NCI-H2029 (cell line): Measurements from ENCODE around the gene LRRC8C.
"Not testable (repeated sequence)": the region's sequence is repeated elsewhere in the genome, so short reads cannot be mapped to it uniquely, and the experiment has no call there.

ENCODE experiments used
- DNase-seq: peaks from one replicate; lab custom pipeline; 2025; lab: John Stamatoyannopoulos, UW

The LRRC8C gene

DNA sequence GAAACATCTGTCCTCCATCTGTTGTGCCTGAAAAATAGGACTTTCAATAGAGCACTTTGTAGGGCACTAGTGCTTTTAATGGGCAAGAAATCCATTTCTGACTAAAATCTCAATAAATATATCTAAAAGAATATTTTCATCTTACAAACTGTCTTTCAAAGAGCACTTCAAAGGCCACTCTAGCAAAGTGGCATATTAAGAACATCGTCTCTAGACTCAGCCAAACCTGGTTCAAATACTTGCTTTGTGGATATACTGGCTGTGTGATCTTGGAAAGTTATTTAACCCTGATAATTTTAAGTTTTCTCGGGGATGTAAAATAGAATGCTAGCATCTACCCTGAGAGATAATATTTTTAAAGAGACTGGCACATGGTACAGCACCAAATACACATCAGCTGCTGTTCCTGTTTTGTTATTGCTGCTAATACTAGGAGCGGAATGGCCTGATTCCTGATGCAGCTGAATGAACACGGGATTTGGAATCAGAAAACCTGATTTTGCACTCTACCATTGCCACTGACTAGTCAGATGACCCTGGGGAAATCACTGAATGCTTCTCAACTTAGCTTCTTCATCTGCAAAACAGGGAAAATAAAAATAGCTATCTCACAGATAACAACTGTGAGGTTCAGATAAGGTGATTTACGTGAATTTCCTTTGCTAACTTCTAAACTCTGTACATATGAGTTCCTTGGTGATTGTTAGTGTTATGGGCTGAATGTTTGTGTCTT lies 25.2 kb upstream of the LRRC8C start:
- DNase-seq: no peak

GRCh38 chr1:89608319-89608983 lies 24.5 kb upstream of the LRRC8C start:
- no peak for DNase-seq

DNA sequence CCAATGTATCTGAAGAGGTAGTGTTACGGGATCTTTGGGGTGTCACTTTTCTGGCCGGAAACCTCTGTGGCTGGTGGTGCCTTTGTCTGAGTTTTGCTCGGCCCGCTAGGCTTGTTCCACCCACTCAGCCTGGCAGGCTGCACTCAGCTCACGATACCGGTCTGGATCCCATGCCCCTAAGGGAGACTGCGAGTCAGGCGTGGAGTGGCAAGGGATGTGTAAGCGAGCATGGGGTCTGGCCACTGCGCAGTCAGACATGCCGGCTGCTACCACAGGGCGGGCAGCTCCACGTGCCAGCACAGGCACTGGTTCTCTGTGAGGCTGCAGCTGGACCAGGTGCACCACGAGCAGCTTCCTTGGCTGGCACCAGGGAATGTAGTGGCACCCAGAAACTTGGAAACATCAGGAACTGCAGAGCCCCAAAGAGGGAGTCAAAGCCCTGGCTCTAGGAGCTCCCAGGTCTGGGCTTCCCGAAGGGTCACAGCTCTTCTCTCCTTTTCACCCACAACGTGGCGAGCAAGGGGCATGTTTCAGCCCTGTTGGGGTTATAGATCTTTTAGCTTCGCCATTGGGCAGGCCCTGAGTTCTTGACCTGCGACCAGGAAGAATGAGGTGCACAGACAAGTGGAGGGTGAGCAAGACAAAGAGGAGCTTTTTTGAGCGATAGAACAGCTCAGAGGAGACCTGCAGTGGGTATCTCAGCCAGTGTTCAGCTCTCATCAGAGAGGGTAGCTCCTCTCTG lies 23.8 kb upstream of the LRRC8C start:
- DNase-seq: no peak

DNA sequence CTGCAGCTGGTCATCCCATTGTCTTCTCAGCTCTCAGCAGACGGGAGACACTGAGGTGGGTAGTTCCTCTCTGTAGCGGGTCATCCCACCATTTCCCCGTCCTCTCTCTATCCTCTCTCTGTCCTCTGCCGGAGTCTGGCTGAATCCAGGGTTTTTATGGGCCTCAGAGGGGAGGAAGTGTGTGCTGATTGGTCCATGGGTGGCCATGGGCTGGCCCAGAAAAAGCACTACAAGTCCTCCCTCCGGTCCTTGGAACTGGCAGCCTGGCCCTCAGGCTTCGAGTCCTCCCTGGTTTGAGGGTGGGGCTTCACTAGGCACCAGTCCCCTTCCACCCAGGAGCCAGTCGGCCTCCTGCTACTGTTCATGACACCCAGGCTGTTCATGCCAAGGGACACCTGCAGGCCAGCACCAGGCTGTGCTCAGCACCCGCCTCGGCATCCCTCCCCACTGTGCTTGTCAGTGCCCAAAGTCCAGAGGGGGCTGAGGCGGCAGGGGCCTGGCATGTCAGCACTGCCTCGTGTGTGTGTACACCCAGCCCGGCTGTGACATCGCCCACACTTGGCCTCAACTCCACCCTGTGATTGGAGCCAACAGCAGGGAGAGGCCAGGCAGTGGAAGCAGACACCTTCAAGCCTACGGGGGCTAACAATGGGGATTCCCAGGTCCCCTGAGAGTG lies 23.0 kb upstream of the LRRC8C start:
- DNase-seq: no peak

DNA sequence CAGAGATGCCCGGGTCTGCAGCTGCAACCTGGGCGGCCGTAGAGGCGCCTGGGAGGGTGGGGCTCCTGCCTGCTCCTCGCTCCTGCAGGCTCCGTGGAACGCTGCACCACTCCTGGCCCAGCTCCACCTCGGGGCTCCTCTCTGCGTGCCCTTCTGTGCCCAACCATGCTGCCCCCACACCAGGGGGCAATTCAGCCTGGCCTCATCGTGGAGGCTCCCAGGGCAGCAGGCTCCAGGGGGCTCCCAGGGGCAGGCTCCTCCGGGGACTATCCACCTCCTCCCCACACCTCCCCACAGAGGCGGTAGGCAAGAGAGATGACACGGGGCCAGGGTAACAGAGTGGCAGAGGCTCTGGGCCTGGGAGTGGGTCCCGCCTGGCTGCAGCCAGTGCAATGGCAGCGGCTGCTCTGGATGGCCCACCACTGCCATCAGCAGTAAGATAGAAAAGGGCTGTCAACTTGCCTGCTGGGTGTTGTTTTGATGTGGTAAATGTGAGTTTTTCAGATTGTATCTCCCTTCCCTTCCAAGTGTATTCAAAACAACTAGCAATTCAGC lies 22.4 kb upstream of the LRRC8C start:
- DNase-seq: no peak

GRCh38 chr1:89611721-89612120 lies 21.2 kb upstream of the LRRC8C start:
- no peak for DNase-seq

DNA sequence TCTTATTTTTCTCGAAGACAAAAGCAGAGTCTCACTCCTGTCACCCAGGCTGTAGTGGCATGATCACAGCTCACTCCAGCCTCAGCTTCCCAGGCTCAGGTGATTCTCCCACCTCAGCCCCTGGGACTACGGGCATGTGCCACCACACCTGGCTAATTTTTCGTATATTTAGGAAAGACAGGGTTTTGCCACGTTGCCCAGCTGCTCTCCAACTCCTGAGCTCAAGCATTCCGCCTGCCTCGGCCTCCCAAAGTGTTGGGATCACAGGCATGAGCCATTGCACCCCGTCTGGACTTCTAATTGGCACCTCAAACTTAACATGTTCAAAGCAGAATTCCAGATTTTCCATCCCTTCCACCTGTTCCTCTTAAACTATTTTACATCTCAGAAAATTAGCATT lies 19.0 kb upstream of the LRRC8C start:
- DNase-seq: no peak

GRCh38 chr1:89615676-89616598 lies 17.0 kb upstream of the LRRC8C start:
- DNase-seq: no peak

DNA sequence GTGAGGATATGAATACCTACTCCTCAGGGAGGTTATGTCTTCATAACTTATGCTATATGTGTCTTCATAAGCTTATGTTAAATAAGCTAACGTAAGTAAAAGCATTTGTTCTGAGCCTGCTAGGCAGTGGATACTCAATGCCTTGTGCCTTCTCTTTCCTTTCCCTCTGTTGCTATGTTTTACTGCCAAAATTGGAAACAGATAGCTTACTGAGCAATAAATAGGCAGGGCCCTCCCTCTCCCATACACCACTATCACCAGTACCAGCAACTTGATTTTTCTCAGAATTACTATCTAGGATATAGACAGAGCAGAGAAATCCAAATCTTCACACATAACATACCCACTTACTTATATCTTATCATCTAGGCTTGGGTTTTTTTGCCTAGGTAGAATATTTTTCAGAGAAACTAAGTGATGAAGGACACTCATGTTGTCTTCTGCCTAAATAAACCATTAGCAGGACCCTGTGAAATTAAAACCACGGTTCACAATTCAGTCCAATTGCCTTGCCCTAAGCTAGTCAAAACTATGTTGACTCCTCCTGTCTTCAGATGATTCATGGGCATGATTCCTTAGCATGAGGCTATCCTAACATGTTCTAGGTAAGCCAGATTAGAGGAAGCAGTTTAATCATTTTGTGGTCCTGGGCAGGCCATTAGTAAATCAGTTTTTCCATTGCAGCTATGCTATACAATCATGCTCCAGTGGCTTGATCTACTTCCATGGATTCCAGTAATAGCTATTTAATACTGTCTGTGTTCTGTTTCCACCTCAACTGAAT lies 15.9 kb upstream of the LRRC8C start:
- no peak for DNase-seq

DNA sequence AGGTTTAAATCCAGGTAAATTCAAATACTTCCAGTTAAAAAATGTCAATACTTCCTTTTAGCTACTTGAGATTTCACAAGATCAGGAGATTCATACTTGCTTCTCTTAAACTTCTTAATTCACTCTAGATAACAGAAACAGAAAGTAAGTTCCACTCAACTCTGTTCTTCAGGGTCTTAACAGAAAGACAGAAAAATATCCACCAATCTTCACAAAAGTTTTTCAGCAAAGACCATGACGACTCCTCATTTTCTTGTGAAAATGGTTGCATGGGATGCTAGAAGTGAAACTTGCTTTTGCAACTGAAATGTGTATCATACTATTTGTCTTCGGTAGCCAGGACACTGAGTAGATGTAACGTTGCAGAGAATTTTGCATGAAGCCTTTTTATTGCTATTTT lies 12.3 kb upstream of the LRRC8C start:
- DNase-seq: no peak

- DNase-seq: no peak
These were observed 10.0 kb upstream of the LRRC8C start for GRCh38 chr1:89622895-89623294.

- DNase-seq: no peak
These were observed 8.6 kb upstream of the LRRC8C start for GRCh38 chr1:89624314-89624713.

- DNase-seq: no peak
These were observed 8.1 kb upstream of the LRRC8C start for GRCh38 chr1:89624715-89625323.

DNA sequence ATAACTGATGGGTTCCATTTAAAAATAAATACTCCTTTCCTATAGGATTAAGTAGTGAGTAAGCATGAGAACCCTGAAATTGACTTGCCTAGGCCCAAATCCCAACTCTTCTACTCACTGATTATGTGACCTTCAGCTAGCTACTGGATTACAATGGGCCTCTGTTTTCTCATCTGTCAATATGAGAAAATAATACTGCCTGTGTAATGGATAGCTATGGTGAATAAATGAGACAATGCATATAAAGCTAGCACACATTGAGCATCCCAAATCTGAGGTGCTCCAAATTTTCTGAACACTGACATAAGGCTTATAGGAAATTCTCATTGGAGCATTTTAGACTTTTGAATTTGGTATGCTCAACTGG lies 5.3 kb upstream of the LRRC8C start:
- no peak for DNase-seq

- DNase-seq: no peak
These were observed 3.8 kb upstream of the LRRC8C start for GRCh38 chr1:89629146-89629545.

DNA sequence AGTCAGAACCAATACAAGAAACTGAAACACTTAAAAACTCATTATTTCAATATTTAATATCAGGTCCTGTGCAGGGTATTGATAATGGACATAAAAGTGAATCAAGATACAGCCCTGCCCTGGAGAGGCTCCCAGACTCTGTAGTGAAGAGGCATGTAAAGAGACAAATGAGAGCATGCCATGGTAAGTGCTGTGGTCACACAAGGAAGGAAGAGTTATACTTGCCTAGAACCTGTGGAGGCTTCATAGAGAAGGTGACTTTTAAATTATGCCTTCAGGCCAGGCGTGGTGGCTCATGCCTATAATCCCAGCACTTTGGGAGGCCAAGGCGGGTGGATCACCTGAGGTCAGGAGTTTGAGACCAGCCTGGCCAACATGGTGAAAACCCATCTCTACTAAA lies 3.3 kb upstream of the LRRC8C start:
- not testable (repeated sequence) for DNase-seq

GRCh38 chr1:89630048-89630447 lies 2.9 kb upstream of the LRRC8C start:
- DNase-seq: no peak

GRCh38 chr1:89631816-89632656 lies 884 bp upstream of the LRRC8C start:
- no peak for DNase-seq

DNA sequence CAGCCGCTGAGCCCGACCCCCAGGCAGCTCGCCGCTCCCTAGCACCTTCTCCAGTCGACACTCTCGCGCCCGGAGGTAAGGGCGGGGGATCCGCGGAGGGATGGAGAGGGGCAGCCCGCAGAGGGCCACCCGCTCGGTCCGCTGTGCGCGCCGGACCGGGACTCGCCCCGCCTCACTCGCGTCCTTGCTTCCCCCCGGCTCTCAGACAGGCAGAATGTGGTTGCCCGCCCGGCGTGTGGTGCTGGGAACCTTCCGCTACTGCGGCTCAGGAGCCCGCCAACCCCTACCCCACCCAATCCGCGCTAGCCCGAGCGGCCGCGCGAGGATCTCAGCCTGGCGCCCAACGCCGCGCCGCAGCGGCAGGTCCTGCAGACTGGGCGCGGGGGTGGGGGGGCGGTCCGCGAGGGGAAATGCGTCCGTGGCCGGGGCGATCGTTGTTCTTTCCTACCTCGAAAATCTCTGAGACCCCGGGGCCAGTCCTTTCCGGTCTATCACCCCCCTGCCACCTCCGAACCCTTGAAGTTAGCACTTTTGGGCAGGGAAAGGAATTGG lies 404 bp downstream of the LRRC8C start:
- DNase-seq: peak; percentile 58
